DLD1 (cell line): ENCODE data around the gene SERINC2.
"Not testable (repeated sequence)": the region's sequence is repeated elsewhere in the genome, so short reads cannot be mapped to it uniquely, and the experiment has no call there.

Source experiments
- in situ Hi-C: cut with HindIII; loops from 2 replicates; pipeline ENCODE4 v1.10.0; 2017; ENCODE audit warnings: low sequenced_read_pairs

The SERINC2 gene

DNA sequence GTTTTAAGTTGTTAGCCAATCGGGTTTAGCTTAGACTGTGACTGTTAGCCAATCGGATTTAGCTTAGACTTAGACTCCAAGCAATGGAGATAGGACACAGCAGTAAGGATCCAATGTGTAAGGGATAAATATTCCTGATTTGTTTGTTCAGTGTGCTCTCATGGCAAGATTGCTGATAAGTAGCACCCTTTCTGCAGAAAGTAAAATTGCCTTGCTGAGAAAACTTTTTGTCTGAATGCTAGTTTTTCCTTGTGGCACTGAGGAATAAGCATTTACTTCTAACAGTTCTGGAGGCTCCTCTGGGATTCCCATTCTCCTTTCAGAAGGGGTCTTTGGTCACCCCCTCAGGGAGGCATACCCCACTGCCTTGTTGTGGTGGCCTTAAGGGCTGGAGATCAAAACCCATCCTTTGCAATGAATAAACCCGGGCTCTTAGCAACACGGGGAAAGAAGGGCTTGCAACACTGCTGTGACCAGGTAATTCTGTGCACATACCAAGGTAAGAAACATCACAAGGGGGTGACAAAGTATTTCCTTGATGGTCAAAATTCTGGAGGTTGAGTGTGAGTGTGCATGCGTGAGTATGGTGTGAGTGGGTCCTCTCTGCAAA lies 45.4 kb downstream of the SERINC2 start:
- in situ Hi-C loops: no loop called here

DNA sequence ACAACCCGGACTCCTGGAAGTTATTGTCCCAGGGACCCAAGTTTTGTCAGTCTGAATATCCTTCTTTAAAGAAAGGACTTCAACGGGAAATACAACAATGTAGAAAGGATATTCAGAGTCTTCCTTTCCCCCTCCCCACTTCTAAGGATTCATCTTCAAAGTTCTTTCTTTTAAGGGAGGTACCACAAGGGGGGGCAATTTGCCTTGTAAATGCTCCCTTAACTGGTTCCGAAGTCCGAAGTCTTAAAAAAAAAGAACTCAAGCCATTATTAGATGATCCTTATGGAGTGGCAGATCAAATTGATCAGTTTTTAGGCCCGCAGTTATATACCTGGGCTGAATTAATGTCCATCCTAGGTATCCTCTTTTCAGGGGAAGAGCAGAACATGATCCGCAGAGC lies 47.0 kb downstream of the SERINC2 start:
- in situ Hi-C loops: no loop called here

DNA sequence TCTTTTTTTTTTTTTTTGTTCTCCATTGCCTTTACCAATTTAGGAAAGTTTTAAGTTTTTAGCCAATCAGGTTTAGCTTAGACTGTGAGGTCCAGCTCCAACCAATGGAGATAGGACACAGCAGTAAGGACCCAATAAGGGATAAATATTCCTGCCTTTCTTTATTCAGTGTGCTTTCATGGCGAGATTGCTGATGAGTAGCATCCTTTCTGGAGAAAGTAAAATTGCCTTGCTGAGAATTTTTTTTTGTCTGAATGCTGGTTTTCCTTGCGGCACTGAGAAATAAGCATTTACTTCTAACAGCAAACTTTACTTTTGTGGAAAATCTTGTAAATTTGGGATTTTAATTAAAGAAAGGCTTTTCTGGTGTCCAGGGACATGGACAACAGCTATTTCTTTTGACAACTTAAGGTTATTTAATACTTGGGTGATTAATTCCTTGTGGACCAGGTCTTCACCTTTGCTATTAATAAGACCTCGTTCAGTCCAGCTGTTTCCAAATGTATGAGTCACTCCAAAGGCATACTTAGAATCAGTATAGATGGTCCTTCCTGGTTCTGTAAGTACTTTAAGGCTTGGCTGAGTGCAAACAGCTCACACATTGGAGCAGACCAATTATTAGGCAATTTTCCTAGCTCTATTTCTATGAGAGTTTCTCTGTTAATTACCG lies 54.1 kb downstream of the SERINC2 start:
- in situ Hi-C loops: no loop called here

GRCh38 chr1:31470794-31471315 lies 57.8 kb downstream of the SERINC2 start:
- in situ Hi-C loops: no loop called here

DNA sequence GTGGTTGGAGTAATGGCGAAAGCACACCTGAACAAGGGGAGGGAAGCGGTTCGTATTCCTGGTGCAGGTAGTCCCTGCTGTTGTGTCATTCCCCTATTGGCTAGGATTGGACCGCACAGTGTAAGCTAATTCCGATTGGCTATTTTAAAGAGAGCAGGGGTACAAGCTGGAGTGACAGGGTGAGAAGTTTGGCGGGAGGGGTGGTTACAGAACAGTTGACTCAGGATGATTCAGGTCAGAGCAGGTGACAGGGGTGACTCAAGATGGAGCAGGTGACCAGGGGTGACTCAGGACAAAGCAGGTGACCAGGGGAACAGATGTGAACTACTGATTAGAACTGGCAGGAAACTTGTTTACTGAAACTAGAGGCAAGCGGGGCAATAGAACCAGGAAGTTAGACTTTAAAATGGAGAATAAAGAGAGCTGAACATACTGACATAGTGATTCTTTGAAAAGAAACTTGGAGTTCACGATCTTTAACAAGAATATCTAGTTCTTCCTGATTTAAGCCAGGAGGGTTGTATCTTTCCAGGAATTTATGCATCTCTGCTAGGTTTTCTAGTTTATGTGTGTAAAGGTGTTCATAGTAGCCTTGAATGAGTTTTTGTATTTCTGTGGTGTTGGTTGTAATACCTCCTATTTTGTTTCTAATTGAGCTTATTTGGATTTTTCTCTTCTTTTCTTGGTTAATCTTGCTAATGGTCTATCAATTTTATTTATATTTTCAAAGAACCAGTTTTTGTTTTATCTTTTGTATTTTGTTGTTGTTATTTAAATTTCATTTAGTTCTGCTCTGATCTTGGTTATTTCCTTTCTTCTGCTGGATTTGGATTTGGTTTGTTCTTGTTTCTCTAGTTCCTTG lies 58.7 kb downstream of the SERINC2 start:
- in situ Hi-C loops: not testable (repeated sequence)

DNA sequence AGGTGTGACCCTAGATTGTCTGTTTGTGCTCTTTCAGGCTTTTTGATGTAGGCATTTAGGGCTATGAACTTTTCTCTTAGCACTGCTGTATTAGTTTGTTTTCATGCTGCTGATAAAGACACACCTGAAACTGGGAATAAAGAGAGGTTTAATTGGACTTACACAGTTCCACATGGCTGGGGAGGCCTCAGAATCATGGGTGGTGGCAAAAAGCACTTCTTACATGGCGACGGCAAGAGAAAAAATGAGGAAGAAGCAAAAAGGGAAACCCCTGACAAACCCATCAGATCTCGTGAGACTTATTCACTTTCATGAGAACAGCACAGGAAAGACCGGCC lies 59.3 kb downstream of the SERINC2 start:
- in situ Hi-C loops: not testable (repeated sequence)

DNA sequence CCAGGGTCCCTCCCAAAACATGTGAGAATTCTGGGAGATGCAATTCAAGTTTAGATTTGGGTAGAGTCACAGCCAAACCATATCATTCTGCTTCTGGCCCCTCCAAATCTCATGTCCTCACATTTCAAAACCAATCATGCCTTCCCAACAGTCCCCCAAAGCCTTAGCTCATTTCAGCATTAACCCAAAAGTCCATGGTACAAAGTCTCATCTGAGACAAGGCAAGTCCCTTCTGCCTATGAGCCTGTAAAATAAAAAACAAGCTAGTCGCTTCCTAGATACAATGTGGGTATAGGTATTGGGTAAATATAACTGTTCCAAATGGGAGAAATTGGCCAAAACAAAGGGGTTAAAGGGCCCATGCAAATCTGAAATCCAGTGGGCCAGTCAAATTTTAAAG lies 59.7 kb downstream of the SERINC2 start:
- in situ Hi-C loops: not testable (repeated sequence)

GRCh38 chr1:31473508-31473907 lies 60.5 kb downstream of the SERINC2 start:
- in situ Hi-C loops: not testable (repeated sequence)

- in situ Hi-C loops: not testable (repeated sequence)
These were observed 61.6 kb downstream of the SERINC2 start for GRCh38 chr1:31474567-31474966.

GRCh38 chr1:31476891-31477846 lies 64.2 kb downstream of the SERINC2 start:
- in situ Hi-C loops: no loop called here

- in situ Hi-C loops: no loop called here
These were observed 65.2 kb downstream of the SERINC2 start for GRCh38 chr1:31478167-31478566.

DNA sequence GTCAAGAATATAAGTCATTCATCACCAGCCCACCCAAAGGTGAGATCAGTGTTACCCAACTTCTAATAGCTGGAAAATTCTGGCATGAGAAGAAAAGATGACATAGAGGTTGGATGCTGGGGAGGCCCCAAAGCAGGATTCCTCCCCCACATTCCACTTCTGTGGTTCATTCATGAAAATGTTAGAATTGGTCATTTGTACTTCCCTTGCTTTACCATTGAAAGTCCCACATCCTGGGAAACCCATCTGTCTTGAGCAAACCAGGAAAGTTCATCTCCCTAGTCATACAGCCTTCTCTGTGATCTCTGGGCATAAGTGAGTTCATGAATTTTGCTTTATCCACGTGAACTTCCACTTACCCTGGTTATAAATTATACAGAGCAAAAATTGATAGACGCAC lies 66.8 kb downstream of the SERINC2 start:
- in situ Hi-C loops: no loop called here

DNA sequence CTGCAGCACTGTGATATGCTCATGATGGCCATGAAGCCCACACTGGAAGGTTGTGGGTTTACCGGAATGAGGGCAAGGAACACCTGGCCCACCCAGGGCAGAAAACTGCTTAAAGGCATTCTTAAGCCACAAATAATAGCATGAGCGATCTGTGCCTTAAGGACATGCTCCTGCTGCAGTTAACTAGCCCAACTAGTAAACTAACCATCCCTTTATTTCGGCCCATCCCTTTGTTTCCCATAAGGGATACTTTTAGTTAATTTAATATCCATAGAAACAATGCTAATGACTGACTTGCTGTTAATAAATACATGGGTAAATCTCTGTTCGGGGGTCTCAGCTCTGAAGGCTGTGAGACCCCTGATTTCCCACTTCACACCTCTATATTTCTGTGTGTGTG lies 67.4 kb downstream of the SERINC2 start:
- in situ Hi-C loops: not testable (repeated sequence)

DNA sequence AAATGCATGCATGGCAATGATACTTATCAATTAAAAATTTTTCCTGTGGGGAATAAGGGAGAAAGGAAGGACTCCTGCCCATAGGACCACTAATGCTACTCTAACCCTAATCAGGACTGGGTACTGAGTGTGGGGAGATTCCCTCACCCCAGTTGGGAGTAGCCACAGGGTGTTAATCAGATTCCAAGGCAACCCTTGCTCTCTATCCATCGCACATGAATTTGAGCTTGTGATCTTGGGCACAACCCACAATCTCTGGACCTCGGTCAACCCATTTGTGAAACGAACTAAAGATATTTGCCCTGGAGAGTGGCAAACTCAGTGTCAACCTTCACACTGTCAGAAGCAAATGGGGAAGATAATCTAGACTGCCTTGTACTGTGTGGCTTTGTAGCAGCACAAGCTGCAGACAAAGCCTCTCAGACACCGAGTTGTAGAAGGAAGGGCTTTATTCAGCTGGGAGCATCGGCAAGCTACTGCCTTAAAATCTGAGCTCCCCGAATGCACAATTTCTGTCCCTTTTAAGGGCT lies 69.5 kb downstream of the SERINC2 start:
- in situ Hi-C loops: no loop called here

DNA sequence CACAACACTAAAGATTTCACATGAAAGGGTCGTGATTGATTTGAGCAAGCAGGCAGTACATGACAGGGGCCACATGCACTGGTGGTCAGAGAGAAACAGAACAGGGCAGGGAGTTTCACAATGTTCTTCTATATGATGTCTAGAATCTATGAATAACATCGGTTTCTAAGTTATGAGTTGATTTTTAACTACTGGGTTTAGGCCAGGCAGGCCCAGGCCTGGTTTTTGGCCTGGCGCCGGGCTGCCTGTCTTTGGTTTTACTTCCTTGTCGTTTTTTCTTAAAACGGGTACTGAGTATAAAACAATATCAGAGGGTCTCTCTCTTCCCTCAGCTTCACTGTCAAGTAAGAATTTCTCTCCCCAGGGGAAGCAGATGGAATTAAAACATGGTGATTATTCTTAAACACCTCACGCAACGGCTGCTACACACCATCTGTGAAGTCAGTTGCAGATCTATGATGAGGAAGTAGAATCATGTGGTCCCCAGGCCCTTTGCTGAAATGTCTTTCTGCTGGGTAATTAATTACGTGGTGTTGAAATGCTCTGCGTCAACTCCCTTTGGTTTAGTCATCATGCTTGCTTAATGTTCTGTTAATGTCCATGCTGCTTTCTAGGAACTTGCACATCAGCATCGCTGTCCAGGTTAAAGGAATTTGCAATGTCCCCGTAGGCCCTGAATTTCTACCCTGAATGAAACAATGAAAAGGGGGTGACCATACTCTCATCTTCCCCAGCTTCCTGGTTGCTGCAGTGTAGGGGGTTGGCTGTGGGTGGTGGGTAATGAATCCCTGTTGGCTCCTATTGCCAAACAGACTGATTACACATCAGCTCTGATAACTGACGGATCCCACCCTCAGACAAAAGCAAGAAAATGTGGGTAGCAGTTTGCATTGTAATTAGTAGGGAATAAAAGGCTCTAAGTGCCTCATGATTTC lies 70.3 kb downstream of the SERINC2 start:
- in situ Hi-C loops: no loop called here
